Stimulated activated CD4-positive, alpha-beta T cell treated with anti-CD3 and anti-CD28 coated beads, Interleukin-4, amount 100 ng/mL, for 1 hour (primary cell): Measurements from ENCODE around the gene SLC39A12.
"Not testable (repeated sequence)": the region's sequence is repeated elsewhere in the genome, so short reads cannot be mapped to it uniquely, and the experiment has no call there.

Experiments
- DNase-seq: peaks from one replicate; pipeline ENCODE4 v3.0.0-alpha.2; 2020

Gene SLC39A12

GRCh38 chr10:17951868-17952371 is at the start of gene SLC39A12:
SLC39A12 (plus strand) TSS chr10:17951918; CDS start chr10:17953277, 1,359 bp downstream.
- no peak for DNase-seq

GRCh38 chr10:17904564-17904963 is 47.2 kb upstream of the SLC39A12 start:
- DNase-seq: no peak

- DNase-seq: no peak
Measured at GRCh38 chr10:17905491-17905890, 46.2 kb upstream of the SLC39A12 start.

GRCh38 chr10:17906002-17906401 is 45.7 kb upstream of the SLC39A12 start:
- no peak for DNase-seq

GRCh38 chr10:17907641-17908040 is 44.1 kb upstream of the SLC39A12 start:
- no peak for DNase-seq

GRCh38 chr10:17910125-17910789 is 41.5 kb upstream of the SLC39A12 start:
- no peak for DNase-seq

- DNase-seq: no peak
Measured at GRCh38 chr10:17912754-17913153, 39.0 kb upstream of the SLC39A12 start.

GRCh38 chr10:17913604-17914003 is 38.1 kb upstream of the SLC39A12 start:
- DNase-seq: no peak

GRCh38 chr10:17914169-17915045 is 37.3 kb upstream of the SLC39A12 start:
- no peak for DNase-seq

GRCh38 chr10:17915181-17915580 is 36.5 kb upstream of the SLC39A12 start:
- no peak for DNase-seq

GRCh38 chr10:17918187-17918903 is 33.4 kb upstream of the SLC39A12 start:
- DNase-seq: no peak

GRCh38 chr10:17921378-17921777 is 30.3 kb upstream of the SLC39A12 start:
- no peak for DNase-seq

- DNase-seq: no peak
Measured at GRCh38 chr10:17923728-17924127, 28.0 kb upstream of the SLC39A12 start.

- DNase-seq: no peak
Measured at GRCh38 chr10:17943033-17943745, 8.5 kb upstream of the SLC39A12 start.

GRCh38 chr10:17950269-17950668 is 1.4 kb upstream of the SLC39A12 start:
- DNase-seq: not testable (repeated sequence)

GRCh38 chr10:17950726-17951125 is 992 bp upstream of the SLC39A12 start:
- no peak for DNase-seq

- DNase-seq: not testable (repeated sequence)
Measured at GRCh38 chr10:17954372-17954771, 2.7 kb downstream of the SLC39A12 start.

- no peak for DNase-seq
Measured at GRCh38 chr10:17954861-17955260, 3.1 kb downstream of the SLC39A12 start.

- DNase-seq: no peak
Measured at GRCh38 chr10:17958049-17958448, 6.3 kb downstream of the SLC39A12 start.

GRCh38 chr10:17959870-17960269 is 8.2 kb downstream of the SLC39A12 start:
- DNase-seq: no peak

- no peak for DNase-seq
Measured at GRCh38 chr10:17961551-17962422, 10.1 kb downstream of the SLC39A12 start.

GRCh38 chr10:17963431-17963830 is 11.7 kb downstream of the SLC39A12 start:
- DNase-seq: no peak
